MM.1S (cell line): ENCODE measurements around the gene MCU.

ENCODE experiments used
- DNase-seq: peaks from one replicate; pipeline ENCODE4 v3.0.0-alpha.2; 2015
- H2AFZ ChIP-seq: fragments of 300-600 bp; sonication (generic); 2 replicates; pipeline ENCODE4 v1.6.0; 2016; ENCODE audit warnings: antibody characterized with exemption, low read length
- H3F3A ChIP-seq: fragments of 300-600 bp; sonication (generic); 2 replicates; pipeline ENCODE4 v1.6.1; 2016; ENCODE audit warnings: mild to moderate bottlenecking, antibody characterized with exemption, low read length, moderate library complexity, mixed read lengths; ENCODE audit not compliant: insufficient read depth
- H3K27ac ChIP-seq: fragments of 300-600 bp; sonication (generic); 2 replicates; pipeline ENCODE4 v1.5.1; 2016; ENCODE audit warnings: mild to moderate bottlenecking, low read length
- H3K27me3 ChIP-seq: fragments of 300-600 bp; sonication (generic); replicated peaks from 2 replicates; pipeline ENCODE4 v1.6.0; 2016; ENCODE audit warnings: low read length; ENCODE audit not compliant: insufficient read depth
- H3K36me3 ChIP-seq: fragments of 300-600 bp; sonication (generic); replicated peaks from 2 replicates; pipeline ENCODE4 v1.6.1; 2016; ENCODE audit warnings: mild to moderate bottlenecking, low read length, mixed read lengths; ENCODE audit not compliant: insufficient read depth
- H3K4me1 ChIP-seq: fragments of 300-600 bp; sonication (generic); 2 replicates; pipeline ENCODE4 v1.6.1; 2016; ENCODE audit warnings: low read length, mixed read lengths
- H3K4me2 ChIP-seq: fragments of 300-600 bp; sonication (generic); 2 replicates; pipeline ENCODE4 v1.6.0; 2016; ENCODE audit warnings: low read depth, low read length
- H3K4me3 ChIP-seq: fragments of 300-600 bp; sonication (generic); 2 replicates; pipeline ENCODE4 v1.5.1; 2016; ENCODE audit warnings: low read length, mixed read lengths
- H3K79me2 ChIP-seq: fragments of 300-600 bp; sonication (generic); 2 replicates; pipeline ENCODE4 v1.6.1; 2016; ENCODE audit warnings: mixed run types, low read length, mixed read lengths
- H3K9ac ChIP-seq: fragments of 300-600 bp; sonication (generic); 2 replicates; pipeline ENCODE4 v1.6.1; 2016; ENCODE audit warnings: low read length, mixed read lengths
- H3K9me2 ChIP-seq: fragments of 300-600 bp; sonication (generic); replicated peaks from 2 replicates; pipeline ENCODE4 v1.6.1; 2016; ENCODE audit warnings: mild to moderate bottlenecking, low read length, mixed read lengths; ENCODE audit not compliant: insufficient read depth
- H3K9me3 ChIP-seq: fragments of 300-600 bp; sonication (generic); replicated peaks from 2 replicates; pipeline ENCODE4 v1.6.1; 2016; ENCODE audit warnings: mild to moderate bottlenecking, low read length, mixed read lengths; ENCODE audit not compliant: insufficient read depth
- H4K20me1 ChIP-seq: fragments of 300-600 bp; sonication (generic); 2 replicates; pipeline ENCODE4 v1.6.1; 2016; ENCODE audit warnings: mild to moderate bottlenecking, low read length, moderate library complexity, mixed read lengths; ENCODE audit not compliant: insufficient read depth
- CTCF ChIP-seq: fragments of 300-600 bp; sonication (generic); IDR thresholded peaks from 2 replicates; pipeline ENCODE4 v1.5.1; 2016; ENCODE audit warnings: antibody characterized with exemption, low read length, mixed read lengths
- EZH2 ChIP-seq: fragments of 300-600 bp; sonication (generic); optimal IDR thresholded peaks from 2 replicates; pipeline ENCODE3; 2017; ENCODE audit warnings: low read depth, mild to moderate bottlenecking, antibody characterized with exemption, low read length, mixed read lengths
- EZH2phosphoT487 ChIP-seq: fragments of 300-600 bp; sonication (generic); IDR thresholded peaks from 2 replicates; pipeline ENCODE4 v1.6.1; 2018; ENCODE audit warnings: antibody characterized with exemption, low read length

The MCU gene

DNA sequence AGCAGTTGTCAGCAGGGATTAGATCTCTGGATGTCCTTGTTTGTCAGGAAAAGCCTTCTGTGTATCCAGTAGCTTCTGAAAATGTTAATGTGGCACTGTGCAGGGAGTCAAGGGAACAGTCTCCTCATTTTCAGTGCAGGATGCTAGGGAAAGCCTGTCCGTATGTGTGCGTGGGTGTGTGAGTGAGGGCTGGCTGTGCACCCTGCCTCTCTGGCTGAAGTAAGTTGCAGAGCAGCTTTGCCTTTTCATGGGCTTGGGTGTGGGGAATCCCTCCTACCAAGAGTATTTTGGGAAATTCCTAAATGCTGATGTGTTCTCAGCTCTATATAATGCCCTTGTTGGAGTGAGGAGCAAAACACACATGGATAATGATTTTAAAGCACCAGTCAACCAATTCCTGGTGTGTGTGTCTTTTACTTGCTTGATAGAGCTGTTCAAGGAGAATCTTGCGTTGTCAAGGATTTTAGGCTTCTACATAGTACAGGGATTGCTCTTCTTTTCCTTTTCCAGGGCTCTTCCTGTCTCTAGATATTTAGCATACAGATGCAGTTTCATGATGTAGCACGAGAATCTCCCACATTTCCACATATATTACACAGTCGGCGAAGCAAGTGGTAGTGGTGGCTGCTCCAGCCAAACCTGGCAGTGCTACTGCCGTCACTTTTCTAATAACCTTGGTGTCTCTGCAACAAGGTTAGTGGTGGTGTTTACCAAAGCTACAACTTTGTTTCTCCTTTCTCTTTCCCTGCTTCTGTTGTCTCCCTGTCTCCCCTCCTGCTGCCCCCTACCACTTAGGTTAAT, 92.8 kb downstream of the MCU start:
- Histone ChIP-seq H3K36me3 (no peaks in the 10 kb centered on the region), H3K4me2 (no peak overlapping the region), H3K9me2 (no peaks in the 10 kb centered on the region), H3K4me1 (no peaks in the 10 kb centered on the region), H3K9me3 (no peaks in the 10 kb centered on the region), H3F3A (no peaks in the 10 kb centered on the region), H2AFZ (no peak overlapping the region), H3K9ac (no peak overlapping the region), H3K4me3 (no peak overlapping the region), H4K20me1 (no peaks in the 10 kb centered on the region), H3K27me3 (no peaks in the 10 kb centered on the region), H3K27ac (no peak overlapping the region), H3K79me2 (no peaks in the 10 kb centered on the region; the same call in 1 of the 2 replicates)
- DNase-seq: no peak
- TF ChIP-seq CTCF: no peak
- no peak for TF ChIP-seq EZH2
- TF ChIP-seq EZH2phosphoT487: no peak

- Histone ChIP-seq H3K36me3 (no peaks in the 10 kb centered on the region), H4K20me1 (no peaks in the 10 kb centered on the region), H3K4me2 (no peak overlapping the region), H3K79me2 (no peaks in the 10 kb centered on the region; the same call in 1 of the 2 replicates), H3K27ac (no peak overlapping the region), H3K9me3 (no peaks in the 10 kb centered on the region), H3K9ac (no peak overlapping the region), H3K4me3 (no peak overlapping the region), H3F3A (no peaks in the 10 kb centered on the region), H3K4me1 (no peaks in the 10 kb centered on the region), H2AFZ (no peak overlapping the region), H3K9me2 (no peaks in the 10 kb centered on the region), H3K27me3 (no peaks in the 10 kb centered on the region)
- TF ChIP-seq CTCF (no peak), EZH2phosphoT487 (no peak), EZH2 (no peak)
- DNase-seq: no peak
Measured at GRCh38 chr10:72785409-72785808, 93.5 kb downstream of the MCU start.

- Histone ChIP-seq H3K9me2 (no peaks in the 10 kb centered on the region), H3K36me3 (no peaks in the 10 kb centered on the region), H3K4me3 (no peak overlapping the region), H2AFZ (no peak overlapping the region), H3F3A (no peaks in the 10 kb centered on the region), H3K4me2 (no peak overlapping the region), H3K4me1 (no peaks in the 10 kb centered on the region), H3K27me3 (no peaks in the 10 kb centered on the region), H3K27ac (no peak overlapping the region), H3K79me2 (no peaks in the 10 kb centered on the region), H4K20me1 (no peaks in the 10 kb centered on the region), H3K9ac (no peak overlapping the region), H3K9me3 (no peaks in the 10 kb centered on the region)
- TF ChIP-seq CTCF (no peak), EZH2 (no peak)
- no peak for DNase-seq
Measured at GRCh38 chr10:72790216-72790990, 98.5 kb downstream of the MCU start.
